Endometrium (tissue), 2 donors: ENCODE results near the gene NR3C2.

Experiments used
- FAIRE-seq: peaks from 2 replicates; lab custom pipeline; 2012; peaks lifted over from hg19 to GRCh38; lab: Jason Lieb, UNC
- donor health status: control.
- donor health status: control.

The NR3C2 gene

GRCh38 chr4:148072789-148073188 is 369.4 kb downstream of the NR3C2 start:
- FAIRE-seq = no peak

- no peak for FAIRE-seq
These were observed 371.2 kb downstream of the NR3C2 start for GRCh38 chr4:148071009-148071408.

GRCh38 chr4:148069895-148070178 is 372.4 kb downstream of the NR3C2 start:
- FAIRE-seq = no peak

GRCh38 chr4:148069086-148069894 is 372.9 kb downstream of the NR3C2 start:
- FAIRE-seq = no peak

- FAIRE-seq = no peak
These were observed 373.9 kb downstream of the NR3C2 start for GRCh38 chr4:148068065-148068911.

- no peak for FAIRE-seq
These were observed 374.8 kb downstream of the NR3C2 start for GRCh38 chr4:148067301-148067916.

- peak; percentile 31 for FAIRE-seq
These were observed 377.1 kb downstream of the NR3C2 start for GRCh38 chr4:148065075-148065474.

GRCh38 chr4:148064451-148064850 is 377.8 kb downstream of the NR3C2 start:
- FAIRE-seq = no peak

- FAIRE-seq = no peak
These were observed 379.8 kb downstream of the NR3C2 start for GRCh38 chr4:148062301-148062950.

- no peak for FAIRE-seq
These were observed 380.4 kb downstream of the NR3C2 start for GRCh38 chr4:148061795-148062194.

GRCh38 chr4:148061141-148061481 is 381.1 kb downstream of the NR3C2 start:
- FAIRE-seq = no peak

GRCh38 chr4:148060264-148061140 is 381.7 kb downstream of the NR3C2 start:
- peak; percentile 59 for FAIRE-seq

- no peak for FAIRE-seq
These were observed 382.5 kb downstream of the NR3C2 start for GRCh38 chr4:148059617-148060180.

GRCh38 chr4:148057984-148058859 is 384.0 kb downstream of the NR3C2 start:
- no peak for FAIRE-seq

GRCh38 chr4:148057516-148057915 is 384.7 kb downstream of the NR3C2 start:
- FAIRE-seq = no peak

GRCh38 chr4:148056879-148057278 is 385.3 kb downstream of the NR3C2 start:
- FAIRE-seq = no peak

GRCh38 chr4:148055844-148056243 is 386.4 kb downstream of the NR3C2 start:
- no peak for FAIRE-seq

- no peak for FAIRE-seq
These were observed 387.9 kb downstream of the NR3C2 start for GRCh38 chr4:148054275-148054674.

- FAIRE-seq = no peak
These were observed 388.8 kb downstream of the NR3C2 start for GRCh38 chr4:148053298-148054003.

- FAIRE-seq = no peak
These were observed 389.8 kb downstream of the NR3C2 start for GRCh38 chr4:148052448-148052847.
